NCI-H345 (cell line): ENCODE data around the gene ZNF655.
A peak's percentile ranks its signal among the peaks of the same experiment; 100 is the strongest.
"Not testable (repeated sequence)": the region's sequence is repeated elsewhere in the genome, so short reads cannot be mapped to it uniquely, and the experiment has no call there.

Experiments used
- DNase-seq: peaks from one replicate; lab custom pipeline; 2025; lab: John Stamatoyannopoulos, UW

Gene ZNF655, protein sequence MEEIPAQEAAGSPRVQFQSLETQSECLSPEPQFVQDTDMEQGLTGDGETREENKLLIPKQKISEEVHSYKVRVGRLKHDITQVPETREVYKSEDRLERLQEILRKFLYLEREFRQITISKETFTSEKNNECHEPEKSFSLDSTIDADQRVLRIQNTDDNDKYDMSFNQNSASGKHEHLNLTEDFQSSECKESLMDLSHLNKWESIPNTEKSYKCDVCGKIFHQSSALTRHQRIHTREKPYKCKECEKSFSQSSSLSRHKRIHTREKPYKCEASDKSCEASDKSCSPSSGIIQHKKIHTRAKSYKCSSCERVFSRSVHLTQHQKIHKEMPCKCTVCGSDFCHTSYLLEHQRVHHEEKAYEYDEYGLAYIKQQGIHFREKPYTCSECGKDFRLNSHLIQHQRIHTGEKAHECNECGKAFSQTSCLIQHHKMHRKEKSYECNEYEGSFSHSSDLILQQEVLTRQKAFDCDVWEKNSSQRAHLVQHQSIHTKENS

DNA sequence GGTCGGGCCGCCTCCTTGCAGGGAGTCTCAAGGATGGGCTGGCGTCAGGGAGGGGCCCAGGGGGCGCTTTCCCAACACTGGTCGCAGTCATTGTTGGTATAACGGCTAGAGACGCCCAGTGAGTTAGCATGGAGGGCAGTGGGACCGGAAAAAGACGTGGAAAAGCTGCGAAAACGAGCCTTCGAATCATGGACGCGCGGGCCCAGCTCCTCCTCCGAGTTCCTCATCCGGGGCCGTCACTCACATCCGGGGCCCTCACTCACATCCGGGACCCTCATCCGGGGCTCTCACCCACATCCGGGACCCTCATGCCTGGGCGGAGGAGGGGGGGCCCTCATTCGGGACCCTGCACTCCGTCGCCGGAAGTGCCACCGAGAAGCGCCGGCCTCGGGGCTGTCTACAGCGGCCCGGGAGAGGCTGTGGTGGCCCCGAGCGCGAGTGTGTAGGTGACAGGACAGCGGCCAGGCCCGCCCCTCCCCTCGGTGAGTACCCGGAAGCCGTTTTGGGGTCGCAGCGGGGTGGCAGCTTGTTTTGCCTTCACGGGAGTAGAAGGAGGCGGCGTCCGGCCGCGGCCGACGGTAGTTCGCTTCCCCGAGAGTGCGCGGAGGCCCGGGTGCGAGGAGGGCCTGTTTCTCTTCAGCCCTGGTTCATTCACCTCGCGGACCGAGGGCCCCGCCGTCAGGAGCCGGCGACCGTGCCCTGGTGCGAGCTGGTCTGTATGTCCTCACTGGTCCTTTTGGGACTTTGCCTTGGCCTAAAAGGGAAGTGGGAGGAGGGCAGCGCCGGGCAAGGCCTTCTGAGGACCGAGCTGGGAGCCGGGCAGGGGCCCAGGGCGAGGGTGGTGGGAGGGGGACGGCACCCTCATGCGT lies at the start of gene ZNF655:
Gene ZNF655, plus strand, starts transcription at position 337 of the 869 bp plus-strand sequence. CDS start 1,918 bp downstream, outside the sequence.
- peak; percentile 94 for DNase-seq

DNA sequence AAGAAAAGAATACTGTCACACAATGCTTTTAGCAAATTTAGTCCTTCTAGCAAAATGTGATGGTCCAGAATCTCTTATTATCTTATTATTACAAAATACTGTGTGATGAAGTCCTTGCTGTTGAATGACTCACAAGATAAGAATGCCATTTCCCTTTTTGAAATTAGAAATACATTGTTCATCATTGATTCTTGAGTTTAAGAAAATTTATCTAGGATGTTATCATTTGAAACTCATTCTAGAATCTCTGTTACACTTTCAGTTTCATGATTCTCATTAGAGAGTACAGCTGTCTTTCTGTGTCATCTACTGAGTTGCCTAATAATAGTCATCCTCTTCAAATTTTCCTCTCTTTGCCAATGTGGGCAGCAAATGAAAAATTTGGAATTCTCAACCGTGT lies 44.4 kb upstream of the ZNF655 start:
- no peak for DNase-seq

DNA sequence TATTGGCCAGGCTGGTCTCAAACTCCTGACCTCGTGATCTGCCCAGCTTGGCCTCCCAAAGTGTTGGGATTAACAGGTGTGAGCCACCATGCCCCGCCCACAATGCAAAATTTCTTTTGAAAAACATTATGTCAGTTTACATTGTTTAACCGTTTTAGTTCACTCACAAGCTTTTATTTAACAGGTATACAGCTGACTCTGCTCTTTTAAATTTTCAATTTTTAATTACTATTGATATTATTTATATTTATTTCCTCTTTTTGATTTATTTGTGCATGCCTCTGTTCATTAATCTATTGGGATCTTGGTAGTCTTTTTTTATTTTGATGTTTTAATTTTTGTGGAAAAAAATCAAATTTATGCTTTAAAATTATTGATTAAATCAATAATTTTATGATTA lies 37.0 kb upstream of the ZNF655 start:
- DNase-seq: no peak

DNA sequence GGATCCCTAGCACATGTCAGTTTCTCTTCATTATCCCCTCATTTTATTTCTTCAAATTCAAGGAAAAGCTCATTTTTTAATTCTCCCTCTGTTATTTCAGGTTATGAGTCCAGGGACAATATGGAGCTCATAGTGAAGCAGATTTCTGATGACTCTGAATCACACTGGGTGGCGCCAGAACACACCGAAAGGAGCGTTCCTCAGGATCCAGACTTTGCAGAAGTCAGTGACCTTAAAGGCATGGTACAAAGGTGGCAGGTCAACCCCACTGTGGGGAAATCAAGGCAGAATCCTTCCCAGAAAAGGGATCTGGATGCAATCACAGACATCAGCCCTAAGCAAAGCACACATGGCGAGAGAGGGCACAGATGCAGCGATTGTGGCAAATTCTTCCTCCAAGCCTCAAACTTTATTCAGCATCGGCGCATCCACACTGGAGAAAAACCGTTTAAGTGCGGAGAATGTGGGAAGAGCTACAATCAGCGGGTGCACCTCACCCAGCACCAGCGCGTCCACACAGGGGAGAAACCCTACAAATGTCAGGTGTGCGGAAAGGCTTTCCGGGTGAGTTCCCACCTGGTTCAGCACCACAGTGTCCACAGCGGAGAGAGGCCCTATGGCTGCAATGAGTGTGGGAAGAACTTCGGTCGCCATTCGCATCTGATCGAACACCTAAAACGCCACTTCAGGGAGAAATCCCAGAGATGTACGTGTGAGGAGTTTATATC lies 32.6 kb upstream of the ZNF655 start:
- no peak for DNase-seq

DNA sequence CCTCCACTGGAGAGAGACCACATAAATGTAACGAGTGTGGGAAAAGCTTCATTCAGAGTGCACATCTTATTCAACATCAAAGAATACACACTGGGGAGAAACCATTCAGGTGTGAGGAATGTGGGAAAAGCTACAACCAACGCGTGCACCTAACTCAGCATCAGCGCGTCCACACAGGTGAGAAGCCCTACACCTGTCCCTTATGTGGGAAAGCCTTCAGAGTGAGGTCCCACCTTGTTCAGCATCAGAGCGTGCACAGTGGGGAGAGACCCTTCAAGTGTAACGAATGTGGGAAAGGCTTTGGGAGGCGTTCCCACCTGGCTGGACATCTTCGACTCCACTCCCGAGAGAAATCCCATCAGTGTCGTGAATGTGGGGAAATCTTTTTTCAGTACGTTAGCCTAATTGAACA lies 27.1 kb upstream of the ZNF655 start:
- no peak for DNase-seq

DNA sequence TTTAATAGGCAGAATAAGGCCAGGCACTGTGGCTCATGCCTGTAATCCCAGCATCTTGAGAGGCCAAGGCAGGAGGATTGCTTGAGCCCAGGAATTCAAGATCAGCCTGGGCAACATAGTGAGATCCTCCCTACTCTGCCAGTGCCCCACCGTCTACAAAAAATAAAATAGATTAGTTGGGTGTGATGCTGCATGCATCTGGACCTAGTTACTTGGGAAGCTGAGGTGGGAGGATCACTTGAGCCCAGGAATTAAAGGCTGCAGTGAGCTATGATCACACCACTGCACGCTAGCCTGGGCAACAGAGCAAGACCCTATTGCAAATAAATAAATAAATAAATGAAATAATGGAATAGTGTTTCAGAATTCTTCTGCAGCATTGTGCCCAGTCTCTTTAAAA lies 22.8 kb upstream of the ZNF655 start:
- no peak for DNase-seq

DNA sequence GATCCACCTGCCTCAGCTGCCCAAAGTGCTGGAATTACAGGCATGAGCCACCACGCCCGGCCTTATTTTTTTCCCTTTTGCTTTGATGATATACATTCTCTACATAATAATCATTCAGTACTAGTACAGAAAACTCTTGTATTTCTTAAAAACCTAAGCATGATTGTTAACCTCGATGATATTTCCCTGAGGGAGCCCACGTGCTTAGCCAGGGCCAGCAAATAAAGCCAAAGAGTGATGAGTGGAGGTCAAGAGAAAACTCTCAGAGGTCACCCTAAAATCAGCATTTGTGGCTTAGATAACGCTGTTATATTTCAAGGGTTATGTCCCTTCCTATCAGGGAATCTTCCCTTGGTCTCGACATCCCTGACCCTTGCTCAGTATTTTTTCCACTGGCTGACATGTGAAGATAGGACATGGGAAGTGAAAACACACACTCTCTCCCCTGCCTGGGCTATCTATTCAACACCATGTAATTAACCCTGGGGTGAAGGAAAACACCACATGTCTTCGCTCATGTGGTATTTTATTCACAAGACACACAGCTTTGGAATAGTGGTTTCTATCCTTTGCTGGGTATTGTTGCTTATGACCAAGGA lies 19.1 kb upstream of the ZNF655 start:
- no peak for DNase-seq

DNA sequence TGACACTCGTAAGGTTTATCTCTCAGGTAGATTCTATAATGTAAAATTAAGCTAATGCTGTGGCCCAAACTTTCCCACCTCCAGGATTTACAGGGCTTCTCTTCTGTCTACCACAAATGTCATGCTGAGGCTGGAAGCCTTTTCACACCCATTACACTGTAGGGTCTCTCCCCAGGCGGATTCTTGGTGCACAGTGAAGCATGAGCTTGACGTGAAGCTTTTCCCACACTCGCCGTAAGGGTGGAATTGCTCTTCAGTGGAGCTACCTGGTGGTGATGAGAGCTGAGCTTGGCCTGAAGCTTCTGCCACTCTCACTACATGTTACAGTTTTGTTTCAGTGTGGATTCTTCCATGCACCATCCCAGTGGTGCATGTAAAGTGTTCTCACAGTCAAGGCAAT lies 17.9 kb upstream of the ZNF655 start:
- DNase-seq: no peak

DNA sequence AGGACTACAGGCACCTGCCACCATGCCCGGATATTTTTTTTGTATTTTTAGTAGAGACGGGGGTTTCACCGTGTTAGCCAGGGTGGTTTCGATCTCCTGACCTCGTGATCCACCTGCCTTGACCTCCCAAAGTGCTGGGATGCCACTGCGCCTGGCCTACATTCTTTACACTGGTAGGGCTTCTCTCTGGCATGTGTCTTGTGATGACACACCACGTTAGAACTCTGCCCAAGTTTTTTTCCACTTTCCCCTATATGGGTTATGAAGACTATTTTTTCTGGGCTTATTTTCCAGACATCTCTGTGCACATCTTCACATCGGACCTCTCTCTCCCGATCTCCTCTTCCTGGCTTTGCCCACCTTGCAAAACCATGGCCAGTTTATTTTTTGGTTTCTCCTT lies 17.2 kb upstream of the ZNF655 start:
- DNase-seq: no peak

DNA sequence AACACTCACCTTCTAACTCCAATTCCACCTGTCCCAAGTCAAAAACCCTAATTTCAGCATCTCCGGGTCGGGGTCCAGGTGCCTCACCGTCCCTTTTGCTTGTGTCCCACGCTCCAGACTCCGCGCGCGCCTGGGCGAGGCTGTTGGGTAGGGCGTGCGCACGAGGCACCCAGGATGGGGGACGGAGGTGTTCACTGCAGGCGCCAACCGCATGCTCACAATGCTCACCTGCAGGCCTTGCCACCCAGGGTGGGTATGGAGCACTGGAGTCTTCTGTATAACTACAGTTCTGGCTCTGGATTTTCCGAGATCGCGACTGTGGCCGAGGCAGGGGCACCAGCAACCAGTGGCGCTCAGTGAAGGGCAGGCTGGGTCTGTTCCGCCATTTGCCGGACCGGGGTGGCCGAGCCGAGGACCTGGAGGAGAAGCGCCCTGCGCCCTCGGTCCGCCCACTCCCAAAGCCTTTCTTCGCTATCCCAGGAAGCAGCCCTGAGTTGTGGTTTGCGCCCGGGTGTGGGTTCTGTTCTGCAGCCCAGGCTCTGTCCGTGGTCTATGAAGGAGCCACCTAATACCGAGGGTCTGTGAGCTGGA lies 15.3 kb upstream of the ZNF655 start:
- no peak for DNase-seq

DNA sequence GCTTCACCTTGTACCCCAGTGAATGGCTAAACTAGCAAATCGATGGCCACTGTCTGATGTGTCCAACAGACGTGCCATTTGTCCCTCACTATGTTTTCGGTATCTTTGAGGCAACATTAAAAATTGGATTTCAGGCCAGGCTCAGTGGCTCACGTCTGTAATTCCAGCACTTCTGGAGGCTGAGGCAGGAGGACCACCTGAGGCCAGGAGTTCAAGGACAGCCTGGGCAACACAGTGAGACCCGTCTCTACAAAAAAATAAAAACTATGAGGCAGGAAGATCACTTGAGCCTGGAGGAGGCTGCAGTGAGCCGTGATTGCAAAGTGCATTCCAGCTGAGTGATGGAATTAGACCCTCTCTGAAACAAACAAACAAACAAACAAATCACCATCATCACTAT lies 14.5 kb upstream of the ZNF655 start:
- DNase-seq: no peak

DNA sequence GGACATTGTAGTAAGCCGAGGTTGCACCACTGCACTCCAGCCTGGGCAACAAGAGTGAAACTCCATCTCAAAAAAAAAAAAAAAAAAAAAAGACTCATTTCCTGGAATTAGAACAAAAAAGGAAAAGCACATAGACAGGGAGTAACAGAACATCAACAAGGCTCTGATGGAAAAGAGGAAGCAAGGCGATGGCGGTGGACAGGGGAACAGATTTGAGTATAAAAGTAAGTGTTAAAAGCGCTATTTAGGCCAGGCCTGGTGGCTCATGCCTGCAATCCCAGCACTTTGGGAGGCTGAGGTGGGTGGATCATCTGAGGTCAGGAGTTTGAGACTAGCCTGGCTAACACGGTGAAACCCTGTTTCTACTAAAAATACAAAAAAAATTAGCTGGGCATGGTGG lies 13.1 kb upstream of the ZNF655 start:
- not testable (repeated sequence) for DNase-seq

DNA sequence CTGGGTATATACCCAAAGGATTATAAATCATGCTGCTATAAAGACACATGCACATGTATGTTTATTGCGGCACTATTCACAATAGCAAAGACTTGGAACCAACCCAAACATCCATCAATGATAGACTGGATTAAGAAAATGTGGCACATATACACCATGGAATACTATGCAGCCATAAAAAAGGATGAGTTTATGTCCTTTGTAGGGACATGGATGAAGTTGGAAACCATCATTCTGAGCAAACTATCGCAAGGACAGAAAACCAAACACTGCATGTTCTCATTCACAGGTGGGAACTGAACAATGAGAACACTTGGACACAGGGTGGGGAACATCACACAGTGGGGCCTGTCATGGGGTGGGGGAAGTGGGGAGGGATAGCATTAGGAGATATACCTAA lies 8.9 kb upstream of the ZNF655 start:
- not testable (repeated sequence) for DNase-seq

DNA sequence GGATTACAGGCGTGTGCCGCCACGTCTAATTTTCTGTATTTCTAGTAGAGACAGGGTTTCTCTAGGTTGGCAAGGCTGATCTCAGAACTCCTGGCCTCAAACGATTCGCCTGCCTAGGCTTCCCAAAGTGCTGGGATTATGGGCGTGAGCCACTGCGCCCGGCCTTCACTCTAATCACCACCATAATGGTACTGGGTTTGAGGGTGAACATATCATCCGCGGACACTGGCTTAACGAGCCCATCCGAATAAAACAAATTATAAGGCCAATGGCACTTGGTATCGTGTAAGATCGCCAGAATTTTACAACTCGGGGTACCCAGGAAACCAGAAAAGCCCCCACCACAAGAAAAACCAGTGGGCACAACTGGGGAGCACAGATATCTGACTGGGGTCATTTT lies 7.1 kb upstream of the ZNF655 start:
- DNase-seq: no peak

DNA sequence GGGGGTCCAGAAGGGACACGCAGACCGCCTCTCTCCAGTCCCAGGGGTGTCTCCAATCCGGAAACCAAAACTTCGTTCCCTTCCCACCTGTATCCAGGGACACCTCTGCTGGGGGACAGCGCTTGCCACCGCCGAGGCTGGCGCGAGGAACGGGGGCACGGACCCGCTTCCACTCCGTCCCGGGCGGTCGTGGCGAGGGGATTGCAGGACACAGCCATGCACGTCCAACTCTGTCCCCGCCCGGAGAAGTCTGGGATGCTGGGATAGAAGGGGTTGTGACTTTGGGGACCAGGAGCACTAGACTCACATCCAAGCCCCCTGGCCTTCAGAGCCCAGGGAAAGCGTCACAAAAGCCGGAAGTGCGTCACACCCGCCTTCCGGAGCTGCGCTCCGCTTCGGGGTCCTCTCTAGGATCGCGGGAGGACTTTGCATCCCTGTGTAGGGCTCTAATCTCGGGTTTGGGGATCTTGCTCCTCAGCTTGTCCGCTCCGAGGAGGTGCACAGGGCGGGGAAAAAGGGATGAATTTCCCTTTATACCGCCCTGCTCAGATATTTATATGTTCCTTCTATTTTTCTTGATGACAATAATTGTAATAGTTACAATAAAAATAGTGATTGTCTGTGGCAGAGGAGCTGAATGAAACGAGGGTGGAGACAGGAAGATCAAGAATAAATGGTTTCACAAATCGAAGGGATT lies 6.5 kb upstream of the ZNF655 start, which contains the start of gene FAM200A:
Gene FAM200A, minus strand, starts transcription at position 348 of the 697 bp plus-strand sequence. CDS start 3,707 bp downstream, outside the sequence.
- peak; percentile 95 for DNase-seq

DNA sequence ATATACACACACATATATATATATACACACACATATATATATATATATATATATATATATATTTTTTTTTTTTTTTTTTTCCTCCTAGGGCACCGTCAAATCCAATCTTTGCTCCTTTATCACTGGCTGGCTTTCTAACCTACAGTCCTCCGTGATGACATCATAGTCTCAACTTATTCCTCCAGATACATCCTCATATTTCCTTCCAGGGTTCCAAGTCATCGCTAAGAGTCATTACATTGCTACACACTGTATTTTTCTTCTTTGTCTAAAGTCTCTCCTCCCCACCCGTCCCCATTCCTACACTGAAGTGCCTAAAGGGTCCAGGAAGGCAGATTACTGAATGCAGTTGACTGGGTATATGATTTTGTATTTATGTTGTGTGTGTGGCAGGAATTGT lies 5.4 kb upstream of the ZNF655 start:
- DNase-seq: no peak

DNA sequence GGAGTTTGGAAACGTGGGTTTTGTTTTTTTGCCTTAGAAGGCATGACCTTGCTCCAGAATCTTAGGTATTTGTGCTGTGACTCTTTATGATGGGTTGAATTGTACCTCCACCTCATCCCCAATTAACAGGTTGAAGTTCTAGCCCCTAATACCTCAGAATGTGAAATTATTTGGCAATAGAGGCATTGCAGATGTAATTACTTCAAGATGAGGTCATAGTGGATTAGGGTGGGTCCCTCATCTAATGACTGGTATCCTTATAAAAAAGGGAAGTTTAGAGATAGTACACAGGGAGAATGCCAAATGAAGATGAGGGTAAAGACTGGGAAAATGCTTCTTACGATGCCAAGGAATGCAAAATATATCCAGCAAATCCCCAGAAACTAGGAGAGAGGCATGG lies 3.5 kb upstream of the ZNF655 start:
- DNase-seq: no peak

DNA sequence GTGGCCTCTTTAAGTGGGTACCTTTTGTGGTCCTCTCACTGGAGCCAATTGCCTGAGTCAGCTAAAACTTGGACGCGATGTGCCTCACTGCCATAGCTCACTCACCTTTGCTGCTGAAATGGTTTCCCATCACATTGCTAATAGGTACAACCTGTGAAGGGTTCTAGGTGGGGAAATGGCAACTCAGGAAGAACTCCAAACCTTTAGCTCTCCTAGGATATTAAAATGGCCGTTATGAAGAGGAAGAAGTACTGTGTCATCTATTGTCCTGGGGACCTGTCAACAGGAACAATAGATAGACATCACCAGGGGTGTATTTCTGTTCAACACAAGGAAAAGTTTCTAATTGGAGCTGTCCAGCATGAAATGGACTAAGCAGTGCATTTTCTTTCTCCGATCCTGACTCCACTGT lies 1.2 kb upstream of the ZNF655 start:
- DNase-seq: no peak

DNA sequence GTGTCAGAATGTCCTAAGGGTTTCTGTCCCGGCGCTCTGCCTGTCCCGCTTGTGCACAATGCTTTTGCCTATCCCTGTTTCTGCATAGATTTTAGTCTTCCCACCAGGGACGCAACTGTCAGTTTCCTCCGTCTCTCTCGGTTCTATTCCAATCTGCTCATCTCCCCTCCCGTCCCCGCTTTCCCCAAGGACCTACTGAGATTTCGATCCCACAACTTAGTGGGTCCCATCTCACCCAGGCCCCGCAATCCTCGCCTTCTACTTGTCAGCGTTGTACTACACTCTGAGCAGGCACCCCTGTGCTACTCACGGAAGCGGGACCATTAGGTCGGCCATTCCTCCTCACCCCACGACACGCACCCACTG lies 519 bp upstream of the ZNF655 start:
- no peak for DNase-seq

DNA sequence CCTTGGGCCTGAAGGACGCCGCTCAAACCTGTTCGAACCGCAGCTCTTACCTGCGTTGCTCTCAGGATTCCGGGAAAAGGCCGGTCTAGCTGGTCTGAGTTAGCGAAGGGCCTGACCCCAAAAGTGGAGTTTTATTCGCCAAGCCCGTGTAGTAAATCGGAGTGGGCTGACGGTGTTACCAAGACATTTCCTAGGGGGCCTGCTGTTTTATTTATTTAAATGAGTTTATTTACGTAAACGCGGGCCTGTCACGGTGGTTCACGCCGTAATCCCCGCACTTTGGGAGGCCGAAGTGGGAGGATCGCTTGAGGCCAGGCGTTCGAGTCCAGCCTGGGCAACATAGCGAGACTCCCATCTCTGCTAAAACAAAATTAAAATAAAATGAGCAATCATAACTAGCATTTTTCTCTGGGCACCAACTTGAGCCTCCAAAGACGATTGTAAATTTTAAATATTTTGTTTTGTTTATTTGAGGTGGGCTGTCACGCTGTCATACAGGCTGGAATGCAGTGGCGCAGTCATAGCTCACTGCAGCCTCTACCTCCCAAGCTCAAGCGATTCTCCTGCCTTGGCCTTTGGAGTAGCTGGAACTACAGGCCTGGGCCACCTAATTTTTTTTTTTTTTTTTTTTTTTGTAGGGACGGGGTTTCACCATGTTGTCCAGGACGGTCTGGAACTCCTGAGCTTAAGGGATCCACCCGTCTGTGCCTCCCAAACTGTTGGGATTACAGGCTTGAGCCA lies 903 bp downstream of the ZNF655 start:
- no peak for DNase-seq
